OCI-LY7 (cell line): ENCODE data around the gene KRTAP10-12. TPM values are rescaled to one million over a fixed set of nuclear protein-coding genes. Genes with fewer than 3 reads are reported as not detected.

ENCODE experiments used
- BruUV-seq: library from RNA; stranded (reverse); fragments of 400-500 nt; replicated peaks from 2 replicates; lab custom pipeline; 2021; lab: Mats Ljungman, UMichigan
- CTCF ChIA-PET: fragments of 300-600 bp; sonication (Branson Sonifier 250); formaldehyde crosslinking; loops from one replicate; lab custom pipeline; 2022; ENCODE audit warnings: antibody characterized with exemption; ENCODE audit not compliant: unreplicated experiment; lab: Charles Lee
- POLR2A ChIA-PET: fragments of 300-600 bp; sonication (Branson Sonifier 250); formaldehyde crosslinking; loops from one replicate; lab custom pipeline; 2022; ENCODE audit warnings: antibody characterized with exemption; lab: Charles Lee
- DNase-seq: peaks from one replicate; pipeline ENCODE4 v3.0.0-alpha.2; 2015; ENCODE audit warnings: low spot score
- H2AFZ ChIP-seq: fragments of 200-600 bp; sonication (generic), shearing (Covaris generic); 2 replicates; pipeline ENCODE4 v1.6.1; 2014; ENCODE audit warnings: mild to moderate bottlenecking, antibody characterized with exemption, low read length, moderate library complexity
- H3K27ac ChIP-seq: fragments of 200-600 bp; sonication (generic); 2 replicates; pipeline ENCODE4 v1.5.1; 2014; ENCODE audit warnings: mixed run types, low read depth, mild to moderate bottlenecking, moderate library complexity, low read length, inconsistent platforms; ENCODE audit not compliant: poor library complexity, severe bottlenecking
- H3K36me3 ChIP-seq: fragments of 200-600 bp; sonication (generic); 2 replicates; pipeline ENCODE4 v1.6.1; 2014; ENCODE audit warnings: mild to moderate bottlenecking, antibody characterized with exemption, low read length, moderate library complexity, mixed read lengths; ENCODE audit not compliant: insufficient read depth
- H3K4me1 ChIP-seq: fragments of 200-600 bp; sonication (generic); 2 replicates; pipeline ENCODE4 v1.5.1; 2014; ENCODE audit warnings: mild to moderate bottlenecking, low read length; ENCODE audit not compliant: insufficient read depth, poor library complexity, severe bottlenecking
- H3K4me2 ChIP-seq: fragments of 200-600 bp; sonication (generic); 2 replicates; pipeline ENCODE4 v1.6.1; 2014; ENCODE audit warnings: mild to moderate bottlenecking, low read length
- H3K4me3 ChIP-seq: fragments of 200-600 bp; sonication (generic); 2 replicates; pipeline ENCODE4 v1.5.1; 2014; ENCODE audit warnings: mild to moderate bottlenecking, low read depth, low read length; ENCODE audit not compliant: poor library complexity, severe bottlenecking
- H3K79me2 ChIP-seq: fragments of 200-600 bp; sonication (generic); 2 replicates; pipeline ENCODE4 v1.6.1; 2016; ENCODE audit warnings: low read depth, mild to moderate bottlenecking, low read length, moderate library complexity, mixed read lengths; ENCODE audit not compliant: insufficient read depth
- H3K9me2 ChIP-seq: fragments of 200-600 bp; sonication (generic); 2 replicates; pipeline ENCODE4 v1.6.1; 2016; ENCODE audit warnings: mild to moderate bottlenecking, low read length, mixed read lengths; ENCODE audit not compliant: insufficient read depth
- H3K9me3 ChIP-seq: fragments of 200-600 bp; sonication (generic); 2 replicates; pipeline ENCODE4 v1.6.1; 2014; ENCODE audit warnings: mild to moderate bottlenecking, mixed run types, low read length, mixed read lengths
- H4K20me1 ChIP-seq: fragments of 200-600 bp; sonication (generic); 2 replicates; pipeline ENCODE4 v1.6.1; 2014; ENCODE audit warnings: mild to moderate bottlenecking, antibody characterized with exemption, low read length, moderate library complexity, mixed read lengths; ENCODE audit not compliant: insufficient read depth
- CTCF ChIP-seq: fragments of 200-600 bp; sonication (generic); conservative IDR thresholded peaks from 2 replicates; pipeline ENCODE4 v1.5.1; 2014; ENCODE audit warnings: mild to moderate bottlenecking, antibody characterized with exemption, low read length, moderate library complexity, mixed read lengths
- EZH2phosphoT487 ChIP-seq: fragments of 200-600 bp; sonication (generic); IDR thresholded peaks from 2 replicates; pipeline ENCODE4 v1.6.1; 2018; ENCODE audit warnings: low read depth, borderline replicate concordance, mild to moderate bottlenecking, mixed run types, antibody characterized with exemption, low read length, moderate library complexity, mixed read lengths
- intact Hi-C: fragments of 100-400 bp; cut with micrococcal nuclease; formaldehyde crosslinking; loops from one replicate; pipeline ENCODE4 v1.10.0; 2022; ENCODE audit not compliant: unreplicated experiment
- total RNA-seq, 2 experiments: library from RNA; depleted of rRNA in 1 of 2; stranded (reverse); fragments of >200 nt in 1 of 2; shearing (Covaris generic) in 1 of 2; gene quantifications; 2 replicates each; pipeline ENCODE4 v1.2.3, GENCODE V29; 2014 to 2022

Gene KRTAP10-12
- total RNA-seq, 2 experiments from 2014 or later: not detected

GRCh38 chr21:44713130-44713529 lies 16.2 kb downstream of the KRTAP10-12 start:
- no TSS peak for BruUV-seq
- ChIA-PET CTCF (no interaction called here), POLR2A (no interaction called here)
- DNase-seq: no peak
- Histone ChIP-seq H3K36me3 (no peaks in the 10 kb centered on the region), H3K4me3 (no peak overlapping the region), H2AFZ (no peak overlapping the region), H4K20me1 (no peaks in the 10 kb centered on the region), H3K4me1 (no peaks in the 10 kb centered on the region), H3K4me2 (no peak overlapping the region), H3K9me2 (no peaks in the 10 kb centered on the region), H3K79me2 (no peaks in the 10 kb centered on the region), H3K27ac (no peak overlapping the region), H3K9me3 (no peaks in the 10 kb centered on the region)
- TF ChIP-seq EZH2phosphoT487 (no peak), CTCF (no peak)
- intact Hi-C loops: no loop called here

GRCh38 chr21:44713846-44714245 lies 16.9 kb downstream of the KRTAP10-12 start:
- H3K36me3 ChIP-seq: no peaks in the 10 kb centered on the region
- CTCF ChIA-PET: no interaction called here

More at GRCh38 chr21:44713846-44714245, 16.9 kb downstream of the KRTAP10-12 start:
- Histone ChIP-seq H3K9me3 (no peaks in the 10 kb centered on the region), H3K9me2 (no peaks in the 10 kb centered on the region), H2AFZ (no peak overlapping the region), H3K4me1 (no peaks in the 10 kb centered on the region), H3K4me2 (no peak overlapping the region), H3K4me3 (no peak overlapping the region), H3K79me2 (no peaks in the 10 kb centered on the region), H4K20me1 (no peaks in the 10 kb centered on the region), H3K27ac (no peak overlapping the region)
- TF ChIP-seq EZH2phosphoT487: no peak
- TF ChIP-seq CTCF: no peak
- BruUV-seq: no TSS peak
- no peak for DNase-seq
- intact Hi-C loops: no loop called here
- POLR2A ChIA-PET: no interaction called here
